Measurements from ENCODE around the gene STAU1.

DNA sequence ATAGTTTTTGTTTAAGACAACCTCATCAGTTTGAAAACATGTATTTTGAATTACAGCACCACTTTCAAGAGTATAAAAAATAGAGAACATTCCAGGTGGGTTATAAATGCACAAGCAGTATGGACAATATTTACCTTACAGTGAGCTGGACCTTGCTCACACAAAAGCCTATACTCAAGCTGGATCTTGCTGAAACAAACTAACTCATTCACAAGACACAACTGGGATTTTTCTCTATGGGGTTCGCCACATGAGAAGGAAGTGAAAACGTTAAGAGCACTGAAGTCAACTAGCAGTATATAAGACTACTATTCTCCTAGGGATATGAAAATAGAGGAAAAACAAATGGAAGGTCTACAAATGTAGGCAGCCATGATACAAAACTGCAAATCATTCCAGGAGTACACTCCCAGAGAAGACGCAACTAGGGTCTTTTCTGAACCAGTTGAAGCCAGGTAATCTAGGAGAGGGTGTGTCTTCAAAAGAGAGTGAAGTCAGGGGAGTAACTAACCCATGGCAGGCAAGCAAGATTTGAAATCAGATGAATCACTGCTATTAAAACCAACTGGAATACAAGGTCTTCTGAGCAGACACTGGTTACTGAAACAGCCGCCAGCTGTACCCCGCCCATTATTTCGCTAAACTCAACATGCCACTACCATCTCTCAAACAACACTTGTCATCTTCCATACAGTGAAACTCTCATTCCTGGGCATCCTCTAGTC is 26.5 kb downstream of the STAU1 start:
- no peak for TF ChIP-seq EZH2phosphoT487 (IDR thresholded peaks at IDR 0.05; ENCODE audit: insufficient read depth, low read depth)
- no peak for TF ChIP-seq EZH2 (IDR thresholded peaks at IDR 0.05; ENCODE audit: insufficient read depth, poor library complexity, severe bottlenecking)

Data from GM23248 (cell line).